Tibial nerve (tissue), 4 donors: ENCODE data around the gene CCDC38.

Experiments used
- EP300 ChIP-seq, 2 donors: sonication (generic); formaldehyde crosslinking; IDR thresholded peaks; one replicate each; pipeline ENCODE4 v1.6.1; 2017; ENCODE audit warnings: antibody characterized with exemption in 2 of 2, mild to moderate bottlenecking in 1 of 2
- POLR2A ChIP-seq, 2 donors: fragments of 450-650 bp; IDR thresholded peaks; one replicate each; pipeline ENCODE4 v1.6.1; 2017; ENCODE audit warnings: antibody characterized with exemption in 2 of 2, mild to moderate bottlenecking in 2 of 2, moderate library complexity in 2 of 2
- TF ChIP-seq, protein P1 (sequence below), 5 experiments: fragments of 200-600 bp in 3 of 5; fragments of 450-650 bp in 2 of 5; sonication (generic) in 3 of 5; IDR thresholded peaks; one replicate each; pipeline ENCODE4 v1.5.1; 2016 to 2019; ENCODE audit warnings: antibody characterized with exemption in 5 of 5, mild to moderate bottlenecking in 3 of 5, moderate library complexity in 2 of 5

- TF ChIP-seq, protein P1, sequence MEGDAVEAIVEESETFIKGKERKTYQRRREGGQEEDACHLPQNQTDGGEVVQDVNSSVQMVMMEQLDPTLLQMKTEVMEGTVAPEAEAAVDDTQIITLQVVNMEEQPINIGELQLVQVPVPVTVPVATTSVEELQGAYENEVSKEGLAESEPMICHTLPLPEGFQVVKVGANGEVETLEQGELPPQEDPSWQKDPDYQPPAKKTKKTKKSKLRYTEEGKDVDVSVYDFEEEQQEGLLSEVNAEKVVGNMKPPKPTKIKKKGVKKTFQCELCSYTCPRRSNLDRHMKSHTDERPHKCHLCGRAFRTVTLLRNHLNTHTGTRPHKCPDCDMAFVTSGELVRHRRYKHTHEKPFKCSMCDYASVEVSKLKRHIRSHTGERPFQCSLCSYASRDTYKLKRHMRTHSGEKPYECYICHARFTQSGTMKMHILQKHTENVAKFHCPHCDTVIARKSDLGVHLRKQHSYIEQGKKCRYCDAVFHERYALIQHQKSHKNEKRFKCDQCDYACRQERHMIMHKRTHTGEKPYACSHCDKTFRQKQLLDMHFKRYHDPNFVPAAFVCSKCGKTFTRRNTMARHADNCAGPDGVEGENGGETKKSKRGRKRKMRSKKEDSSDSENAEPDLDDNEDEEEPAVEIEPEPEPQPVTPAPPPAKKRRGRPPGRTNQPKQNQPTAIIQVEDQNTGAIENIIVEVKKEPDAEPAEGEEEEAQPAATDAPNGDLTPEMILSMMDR (IDR thresholded peaks at IDR 0.05): no peak
- TF ChIP-seq EP300 (IDR thresholded peaks at IDR 0.05) (no peak), POLR2A (IDR thresholded peaks at IDR 0.05) (no peak)
Measured at GRCh38 chr12:95978774-95979173, 36.4 kb upstream of the CCDC38 start.
